Activated gamma-delta T cell treated with Interleukin-2 at 50 U/mL for 16 hours (primary cell): Measurements from ENCODE around the gene PTH2R.
"Not testable (repeated sequence)": the region's sequence is repeated elsewhere in the genome, so short reads cannot be mapped to it uniquely, and the experiment has no call there.

Experiments
- DNase-seq: peaks from one replicate; pipeline ENCODE4 v3.0.0-alpha.2; 2020

Gene PTH2R

GRCh38 chr2:208488686-208489564 lies 82.3 kb downstream of the PTH2R start:
- no peak for DNase-seq

- DNase-seq = no peak
These were observed 83.1 kb downstream of the PTH2R start for GRCh38 chr2:208489687-208490086.

GRCh38 chr2:208490492-208490891 lies 83.9 kb downstream of the PTH2R start:
- DNase-seq = no peak

GRCh38 chr2:208491641-208492040 lies 85.0 kb downstream of the PTH2R start:
- no peak for DNase-seq

- DNase-seq = no peak
These were observed 85.5 kb downstream of the PTH2R start for GRCh38 chr2:208492069-208492468.

- no peak for DNase-seq
These were observed 86.6 kb downstream of the PTH2R start for GRCh38 chr2:208493186-208493585.

GRCh38 chr2:208496129-208496528 lies 89.5 kb downstream of the PTH2R start:
- no peak for DNase-seq

- DNase-seq = no peak
These were observed 94.6 kb downstream of the PTH2R start for GRCh38 chr2:208501206-208501605.

GRCh38 chr2:208502288-208502687 lies 95.7 kb downstream of the PTH2R start:
- no peak for DNase-seq

GRCh38 chr2:208505365-208505764 lies 98.8 kb downstream of the PTH2R start:
- not testable (repeated sequence) for DNase-seq

GRCh38 chr2:208509586-208509985 lies 103.0 kb downstream of the PTH2R start:
- DNase-seq = no peak

GRCh38 chr2:208511016-208511415 lies 104.4 kb downstream of the PTH2R start:
- no peak for DNase-seq

GRCh38 chr2:208511573-208511972 lies 105.0 kb downstream of the PTH2R start:
- no peak for DNase-seq

GRCh38 chr2:208515099-208515498 lies 108.5 kb downstream of the PTH2R start:
- no peak for DNase-seq

GRCh38 chr2:208523069-208523468 lies 116.5 kb downstream of the PTH2R start:
- not testable (repeated sequence) for DNase-seq

- DNase-seq = not testable (repeated sequence)
These were observed 118.6 kb downstream of the PTH2R start for GRCh38 chr2:208525165-208525564.

GRCh38 chr2:208529796-208530195 lies 123.2 kb downstream of the PTH2R start:
- DNase-seq = no peak

GRCh38 chr2:208531361-208531760 lies 124.8 kb downstream of the PTH2R start:
- DNase-seq = no peak

GRCh38 chr2:208535578-208535977 lies 129.0 kb downstream of the PTH2R start:
- not testable (repeated sequence) for DNase-seq

- DNase-seq = no peak
These were observed 134.9 kb downstream of the PTH2R start for GRCh38 chr2:208541461-208541988.

- DNase-seq = no peak
These were observed 135.4 kb downstream of the PTH2R start for GRCh38 chr2:208541989-208542464.

GRCh38 chr2:208542465-208543041 lies 136.0 kb downstream of the PTH2R start:
- no peak for DNase-seq
